WTC11 (cell line): ENCODE data around the gene PEAR1. TPM values are rescaled to one million over a fixed set of nuclear protein-coding genes. Genes with fewer than 3 reads are reported as not detected.

ENCODE experiments used
- ATAC-seq: fragments of 200-7000 bp; cut with Tn5 transposase; 2 replicates; pipeline ENCODE4 v1.10.0; 2021; ENCODE audit warnings: mild to moderate bottlenecking, moderate library complexity
- CTCF ChIA-PET: fragments of 300-600 bp; sonication (Branson Sonifier 250); formaldehyde crosslinking; loops from one replicate; lab custom pipeline; 2021; ENCODE audit warnings: antibody characterized with exemption; lab: Charles Lee
- POLR2A ChIA-PET: fragments of 350-600 bp; sonication (Branson Sonifier 250); formaldehyde crosslinking; loops from one replicate; lab custom pipeline; 2021; ENCODE audit warnings: antibody characterized with exemption; lab: Charles Lee
- DNase-seq: peaks from one replicate; pipeline ENCODE4 v3.0.0; 2021; ENCODE audit warnings: low spot score
- H3K27ac Mint-ChIP-seq: 2 replicates; pipeline ENCODE4 v1.8.0; 2021; ENCODE audit warnings: mixed read lengths
- H3K27me3 Mint-ChIP-seq: 2 replicates; pipeline ENCODE4 v1.8.0; 2021; ENCODE audit warnings: low read depth, mild to moderate bottlenecking, moderate library complexity, mixed read lengths
- H3K36me3 Mint-ChIP-seq: 2 replicates; pipeline ENCODE4 v1.8.0; 2021; ENCODE audit warnings: mixed read lengths
- H3K4me1 Mint-ChIP-seq: 2 replicates; pipeline ENCODE4 v1.8.0; 2022; ENCODE audit warnings: mixed read lengths
- H3K4me3 Mint-ChIP-seq: 2 replicates; pipeline ENCODE4 v1.8.0; 2021; ENCODE audit warnings: mild to moderate bottlenecking, moderate library complexity, mixed read lengths
- H3K9me3 Mint-ChIP-seq: 2 replicates; pipeline ENCODE4 v1.8.0; 2021; ENCODE audit warnings: mixed read lengths
- EMX1 ChIP-seq: fragments of 250-450 bp; sonication (Bioruptor Pico); IDR thresholded peaks from 2 replicates; pipeline ENCODE4 v1.8.0; 2021; ENCODE audit warnings: mild to moderate bottlenecking
- FOXK1 ChIP-seq: sonication (generic); formaldehyde crosslinking; IDR thresholded peaks from 2 replicates; pipeline ENCODE4 v1.8.0; 2022; ENCODE audit warnings: mild to moderate bottlenecking, moderate library complexity, missing genetic modification reagents
- NFATC4 ChIP-seq: fragments of 250-450 bp; sonication (Bioruptor Pico); IDR thresholded peaks from 2 replicates; pipeline ENCODE4 v1.9.0; 2021; ENCODE audit warnings: mild to moderate bottlenecking
- NFE2L1 ChIP-seq: sonication (generic); formaldehyde crosslinking; IDR thresholded peaks from 2 replicates; pipeline ENCODE4 v1.8.1; 2023; ENCODE audit warnings: missing genetic modification reagents
- OVOL2 ChIP-seq: fragments of 250-450 bp; sonication (Bioruptor Pico); IDR thresholded peaks from 2 replicates; pipeline ENCODE4 v1.9.0; 2021; ENCODE audit warnings: mild to moderate bottlenecking, borderline replicate concordance
- SMAD4 ChIP-seq: sonication (generic); formaldehyde crosslinking; IDR thresholded peaks from 2 replicates; pipeline ENCODE4 v1.8.0; 2022; ENCODE audit warnings: mild to moderate bottlenecking, missing genetic modification reagents
- SOX15 ChIP-seq: fragments of 250-450 bp; sonication (Bioruptor Pico); IDR thresholded peaks from 2 replicates; pipeline ENCODE4 v1.9.0; 2021; ENCODE audit warnings: mild to moderate bottlenecking
- SP1 ChIP-seq: sonication (generic); formaldehyde crosslinking; conservative IDR thresholded peaks from 2 replicates; pipeline ENCODE4 v1.8.1; 2022; ENCODE audit warnings: missing genetic modification reagents
- ZNF219 ChIP-seq: sonication (generic); formaldehyde crosslinking; IDR thresholded peaks from 2 replicates; pipeline ENCODE4 v1.8.0; 2023; ENCODE audit warnings: missing genetic modification reagents, mild to moderate bottlenecking, borderline replicate concordance
- ZNF263 ChIP-seq: sonication (generic); formaldehyde crosslinking; IDR thresholded peaks from 2 replicates; pipeline ENCODE4 v1.8.1; 2022; ENCODE audit warnings: low read depth, mild to moderate bottlenecking, moderate library complexity, missing genetic modification reagents
- total RNA-seq: library from RNA; stranded (reverse); gene quantifications from 3 replicates; pipeline ENCODE4 v1.2.3, GENCODE V29; 2021
- TF ChIP-seq, protein P1 (sequence below): sonication (generic); formaldehyde crosslinking; IDR thresholded peaks from 2 replicates; pipeline ENCODE4 v1.8.0; 2022; ENCODE audit warnings: missing genetic modification reagents
- TF ChIP-seq, protein P2 (sequence below): fragments of 250-450 bp; sonication (Bioruptor Pico); IDR thresholded peaks from 2 replicates; pipeline ENCODE4 v1.8.0; 2021; ENCODE audit warnings: mild to moderate bottlenecking
- TF ChIP-seq, protein P3 (sequence below): sonication (generic); formaldehyde crosslinking; IDR thresholded peaks from 2 replicates; pipeline ENCODE4 v1.8.0; 2022; ENCODE audit warnings: mild to moderate bottlenecking, missing genetic modification reagents
- TF ChIP-seq, protein P4 (sequence below): sonication (generic); formaldehyde crosslinking; IDR thresholded peaks from 2 replicates; pipeline ENCODE4 v1.8.1; 2023; ENCODE audit warnings: mild to moderate bottlenecking, missing genetic modification reagents, borderline replicate concordance
- TF ChIP-seq, protein P5 (sequence below): fragments of 200-600 bp; IDR thresholded peaks from 2 replicates; pipeline ENCODE4 v1.8.0; 2022; ENCODE audit warnings: antibody characterized with exemption
- TF ChIP-seq, protein P6 (sequence below): sonication (generic); formaldehyde crosslinking; IDR thresholded peaks from 2 replicates; pipeline ENCODE4 v1.8.0; 2023; ENCODE audit warnings: missing genetic modification reagents, mild to moderate bottlenecking, borderline replicate concordance
- TF ChIP-seq, protein P7 (sequence below): sonication (generic); formaldehyde crosslinking; IDR thresholded peaks from 2 replicates; pipeline ENCODE4 v1.8.1; 2022; ENCODE audit warnings: mild to moderate bottlenecking, moderate library complexity, missing genetic modification reagents

PEAR1 gene
- total RNA-seq, 1 experiment from 2014 or later: 1.6 TPM

DNA sequence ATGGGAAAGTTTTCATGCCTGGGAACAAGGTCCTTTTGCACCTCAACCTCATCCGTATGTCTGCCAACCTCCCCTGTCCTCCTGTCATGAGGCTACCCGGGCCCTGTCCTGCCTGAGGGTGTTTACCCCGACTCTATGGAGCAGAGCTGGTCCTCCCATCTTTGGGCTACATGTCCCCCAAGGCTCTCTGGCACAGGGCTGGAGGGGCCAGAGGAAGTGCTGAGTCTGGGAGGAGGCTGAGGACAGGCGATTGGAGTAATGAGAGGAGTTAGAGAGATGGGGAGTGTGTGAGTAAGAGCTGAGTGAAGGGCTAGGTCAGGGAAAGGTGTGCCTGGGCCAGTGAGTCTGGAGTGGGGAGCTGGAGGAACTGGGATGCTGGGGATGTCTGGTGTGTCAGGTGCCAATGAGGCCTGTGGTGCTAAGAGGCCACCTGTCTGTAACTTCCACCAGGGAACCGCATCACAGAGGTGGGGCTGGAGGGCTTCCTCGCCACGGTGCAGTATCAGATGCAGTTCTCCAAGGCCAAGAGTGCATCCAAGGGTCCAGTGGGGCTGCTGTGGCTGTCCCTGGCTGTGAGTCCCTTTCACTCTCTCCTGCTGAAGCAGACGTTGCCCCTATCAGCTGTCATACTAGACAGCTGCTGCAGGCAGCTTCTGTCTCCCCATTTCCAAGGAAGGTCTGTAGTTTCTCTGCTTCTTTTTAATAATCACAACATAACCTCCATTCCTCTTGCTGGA is 38.6 kb downstream of the PEAR1 start:
- ChIA-PET CTCF (interaction anchor here (0.8 to 2.1 kb wide), 7 partner anchors 12 to 206 kb away, joined by 3 to 7 read pairs (median 4); partner anchors contain the start of gene NTRK1), POLR2A (no interaction called here)
- DNase-seq (no peak), ATAC-seq (no peak)
- H3K4me1 Mint-ChIP-seq: peaks cover 23% of the 10 kb centered on the region
- H3K27me3 Mint-ChIP-seq: peaks cover 44% of the 10 kb centered on the region
- no peak overlapping the region for H3K4me3 Mint-ChIP-seq
- TF ChIP-seq, protein P1, sequence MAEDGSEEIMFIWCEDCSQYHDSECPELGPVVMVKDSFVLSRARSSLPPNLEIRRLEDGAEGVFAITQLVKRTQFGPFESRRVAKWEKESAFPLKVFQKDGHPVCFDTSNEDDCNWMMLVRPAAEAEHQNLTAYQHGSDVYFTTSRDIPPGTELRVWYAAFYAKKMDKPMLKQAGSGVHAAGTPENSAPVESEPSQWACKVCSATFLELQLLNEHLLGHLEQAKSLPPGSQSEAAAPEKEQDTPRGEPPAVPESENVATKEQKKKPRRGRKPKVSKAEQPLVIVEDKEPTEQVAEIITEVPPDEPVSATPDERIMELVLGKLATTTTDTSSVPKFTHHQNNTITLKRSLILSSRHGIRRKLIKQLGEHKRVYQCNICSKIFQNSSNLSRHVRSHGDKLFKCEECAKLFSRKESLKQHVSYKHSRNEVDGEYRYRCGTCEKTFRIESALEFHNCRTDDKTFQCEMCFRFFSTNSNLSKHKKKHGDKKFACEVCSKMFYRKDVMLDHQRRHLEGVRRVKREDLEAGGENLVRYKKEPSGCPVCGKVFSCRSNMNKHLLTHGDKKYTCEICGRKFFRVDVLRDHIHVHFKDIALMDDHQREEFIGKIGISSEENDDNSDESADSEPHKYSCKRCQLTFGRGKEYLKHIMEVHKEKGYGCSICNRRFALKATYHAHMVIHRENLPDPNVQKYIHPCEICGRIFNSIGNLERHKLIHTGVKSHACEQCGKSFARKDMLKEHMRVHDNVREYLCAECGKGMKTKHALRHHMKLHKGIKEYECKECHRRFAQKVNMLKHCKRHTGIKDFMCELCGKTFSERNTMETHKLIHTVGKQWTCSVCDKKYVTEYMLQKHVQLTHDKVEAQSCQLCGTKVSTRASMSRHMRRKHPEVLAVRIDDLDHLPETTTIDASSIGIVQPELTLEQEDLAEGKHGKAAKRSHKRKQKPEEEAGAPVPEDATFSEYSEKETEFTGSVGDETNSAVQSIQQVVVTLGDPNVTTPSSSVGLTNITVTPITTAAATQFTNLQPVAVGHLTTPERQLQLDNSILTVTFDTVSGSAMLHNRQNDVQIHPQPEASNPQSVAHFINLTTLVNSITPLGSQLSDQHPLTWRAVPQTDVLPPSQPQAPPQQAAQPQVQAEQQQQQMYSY (CRISPR knock-in tag): no peak
- TF ChIP-seq, protein P2, sequence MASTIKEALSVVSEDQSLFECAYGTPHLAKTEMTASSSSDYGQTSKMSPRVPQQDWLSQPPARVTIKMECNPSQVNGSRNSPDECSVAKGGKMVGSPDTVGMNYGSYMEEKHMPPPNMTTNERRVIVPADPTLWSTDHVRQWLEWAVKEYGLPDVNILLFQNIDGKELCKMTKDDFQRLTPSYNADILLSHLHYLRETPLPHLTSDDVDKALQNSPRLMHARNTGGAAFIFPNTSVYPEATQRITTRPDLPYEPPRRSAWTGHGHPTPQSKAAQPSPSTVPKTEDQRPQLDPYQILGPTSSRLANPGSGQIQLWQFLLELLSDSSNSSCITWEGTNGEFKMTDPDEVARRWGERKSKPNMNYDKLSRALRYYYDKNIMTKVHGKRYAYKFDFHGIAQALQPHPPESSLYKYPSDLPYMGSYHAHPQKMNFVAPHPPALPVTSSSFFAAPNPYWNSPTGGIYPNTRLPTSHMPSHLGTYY: no peak
- TF ChIP-seq SP1 (CRISPR knock-in tag) (no peak), EMX1 (CRISPR knock-in tag) (no peak), NFATC4 (no peak), NFE2L1 (CRISPR knock-in tag) (no peak), FOXK1 (CRISPR knock-in tag) (no peak), SOX15 (CRISPR knock-in tag) (no peak), OVOL2 (CRISPR knock-in tag) (no peak), ZNF219 (CRISPR knock-in tag) (no peak)
- TF ChIP-seq, protein P3, sequence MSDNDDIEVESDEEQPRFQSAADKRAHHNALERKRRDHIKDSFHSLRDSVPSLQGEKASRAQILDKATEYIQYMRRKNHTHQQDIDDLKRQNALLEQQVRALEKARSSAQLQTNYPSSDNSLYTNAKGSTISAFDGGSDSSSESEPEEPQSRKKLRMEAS: no peak
- TF ChIP-seq, protein P4, sequence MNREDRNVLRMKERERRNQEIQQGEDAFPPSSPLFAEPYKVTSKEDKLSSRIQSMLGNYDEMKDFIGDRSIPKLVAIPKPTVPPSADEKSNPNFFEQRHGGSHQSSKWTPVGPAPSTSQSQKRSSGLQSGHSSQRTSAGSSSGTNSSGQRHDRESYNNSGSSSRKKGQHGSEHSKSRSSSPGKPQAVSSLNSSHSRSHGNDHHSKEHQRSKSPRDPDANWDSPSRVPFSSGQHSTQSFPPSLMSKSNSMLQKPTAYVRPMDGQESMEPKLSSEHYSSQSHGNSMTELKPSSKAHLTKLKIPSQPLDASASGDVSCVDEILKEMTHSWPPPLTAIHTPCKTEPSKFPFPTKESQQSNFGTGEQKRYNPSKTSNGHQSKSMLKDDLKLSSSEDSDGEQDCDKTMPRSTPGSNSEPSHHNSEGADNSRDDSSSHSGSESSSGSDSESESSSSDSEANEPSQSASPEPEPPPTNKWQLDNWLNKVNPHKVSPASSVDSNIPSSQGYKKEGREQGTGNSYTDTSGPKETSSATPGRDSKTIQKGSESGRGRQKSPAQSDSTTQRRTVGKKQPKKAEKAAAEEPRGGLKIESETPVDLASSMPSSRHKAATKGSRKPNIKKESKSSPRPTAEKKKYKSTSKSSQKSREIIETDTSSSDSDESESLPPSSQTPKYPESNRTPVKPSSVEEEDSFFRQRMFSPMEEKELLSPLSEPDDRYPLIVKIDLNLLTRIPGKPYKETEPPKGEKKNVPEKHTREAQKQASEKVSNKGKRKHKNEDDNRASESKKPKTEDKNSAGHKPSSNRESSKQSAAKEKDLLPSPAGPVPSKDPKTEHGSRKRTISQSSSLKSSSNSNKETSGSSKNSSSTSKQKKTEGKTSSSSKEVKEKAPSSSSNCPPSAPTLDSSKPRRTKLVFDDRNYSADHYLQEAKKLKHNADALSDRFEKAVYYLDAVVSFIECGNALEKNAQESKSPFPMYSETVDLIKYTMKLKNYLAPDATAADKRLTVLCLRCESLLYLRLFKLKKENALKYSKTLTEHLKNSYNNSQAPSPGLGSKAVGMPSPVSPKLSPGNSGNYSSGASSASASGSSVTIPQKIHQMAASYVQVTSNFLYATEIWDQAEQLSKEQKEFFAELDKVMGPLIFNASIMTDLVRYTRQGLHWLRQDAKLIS: no peak
- H3K27ac Mint-ChIP-seq: no peak overlapping the region
- peaks cover 5% of the 10 kb centered on the region; the same call in 1 of the 2 replicates for H3K36me3 Mint-ChIP-seq
- H3K9me3 Mint-ChIP-seq: no peaks in the 10 kb centered on the region

DNA sequence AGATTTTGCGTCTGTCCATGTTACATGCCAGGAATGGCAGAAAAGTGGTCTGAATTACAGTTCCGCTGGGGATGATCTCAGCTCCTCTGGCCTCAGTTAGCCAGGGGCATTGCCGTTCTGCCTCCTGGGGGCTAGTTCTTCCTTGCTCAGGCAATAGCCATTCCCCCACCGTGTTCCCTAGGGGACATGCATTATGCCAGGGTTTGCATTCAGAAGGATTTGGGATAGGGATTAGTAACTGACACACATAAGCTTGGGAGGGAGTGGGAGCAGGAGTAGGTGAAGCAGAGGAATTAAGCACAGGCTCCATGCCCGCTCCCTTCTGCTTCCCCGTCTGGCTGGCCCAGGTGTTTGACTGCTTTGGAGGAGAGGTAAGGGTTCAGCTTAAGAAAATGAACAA is 39.6 kb downstream of the PEAR1 start:
- no peak for DNase-seq
- no peak overlapping the region; the same call in 1 of the 2 replicates for H3K27ac Mint-ChIP-seq
- ChIA-PET POLR2A (interaction anchor here (0.6 kb wide), 1 partner anchor 222 kb away, joined by 3 read pairs; no protein-coding TSS in a partner anchor), CTCF (interaction anchor here (0.9 to 2.1 kb wide), 7 partner anchors 13 to 207 kb away, joined by 3 to 7 read pairs (median 4); no protein-coding TSS in a partner anchor)
- H3K4me1 Mint-ChIP-seq: peaks cover 17% of the 10 kb centered on the region
- peaks cover 34% of the 10 kb centered on the region for H3K27me3 Mint-ChIP-seq
- no peak; the same call in 1 of the 2 replicates for ATAC-seq
- H3K9me3 Mint-ChIP-seq: no peaks in the 10 kb centered on the region
- no peak overlapping the region for H3K4me3 Mint-ChIP-seq
- peaks cover 6% of the 10 kb centered on the region; the same call in 1 of the 2 replicates for H3K36me3 Mint-ChIP-seq
- TF ChIP-seq, protein P3: no peak
- TF ChIP-seq, protein P5, sequence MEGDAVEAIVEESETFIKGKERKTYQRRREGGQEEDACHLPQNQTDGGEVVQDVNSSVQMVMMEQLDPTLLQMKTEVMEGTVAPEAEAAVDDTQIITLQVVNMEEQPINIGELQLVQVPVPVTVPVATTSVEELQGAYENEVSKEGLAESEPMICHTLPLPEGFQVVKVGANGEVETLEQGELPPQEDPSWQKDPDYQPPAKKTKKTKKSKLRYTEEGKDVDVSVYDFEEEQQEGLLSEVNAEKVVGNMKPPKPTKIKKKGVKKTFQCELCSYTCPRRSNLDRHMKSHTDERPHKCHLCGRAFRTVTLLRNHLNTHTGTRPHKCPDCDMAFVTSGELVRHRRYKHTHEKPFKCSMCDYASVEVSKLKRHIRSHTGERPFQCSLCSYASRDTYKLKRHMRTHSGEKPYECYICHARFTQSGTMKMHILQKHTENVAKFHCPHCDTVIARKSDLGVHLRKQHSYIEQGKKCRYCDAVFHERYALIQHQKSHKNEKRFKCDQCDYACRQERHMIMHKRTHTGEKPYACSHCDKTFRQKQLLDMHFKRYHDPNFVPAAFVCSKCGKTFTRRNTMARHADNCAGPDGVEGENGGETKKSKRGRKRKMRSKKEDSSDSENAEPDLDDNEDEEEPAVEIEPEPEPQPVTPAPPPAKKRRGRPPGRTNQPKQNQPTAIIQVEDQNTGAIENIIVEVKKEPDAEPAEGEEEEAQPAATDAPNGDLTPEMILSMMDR: no peak
- TF ChIP-seq, protein P6, sequence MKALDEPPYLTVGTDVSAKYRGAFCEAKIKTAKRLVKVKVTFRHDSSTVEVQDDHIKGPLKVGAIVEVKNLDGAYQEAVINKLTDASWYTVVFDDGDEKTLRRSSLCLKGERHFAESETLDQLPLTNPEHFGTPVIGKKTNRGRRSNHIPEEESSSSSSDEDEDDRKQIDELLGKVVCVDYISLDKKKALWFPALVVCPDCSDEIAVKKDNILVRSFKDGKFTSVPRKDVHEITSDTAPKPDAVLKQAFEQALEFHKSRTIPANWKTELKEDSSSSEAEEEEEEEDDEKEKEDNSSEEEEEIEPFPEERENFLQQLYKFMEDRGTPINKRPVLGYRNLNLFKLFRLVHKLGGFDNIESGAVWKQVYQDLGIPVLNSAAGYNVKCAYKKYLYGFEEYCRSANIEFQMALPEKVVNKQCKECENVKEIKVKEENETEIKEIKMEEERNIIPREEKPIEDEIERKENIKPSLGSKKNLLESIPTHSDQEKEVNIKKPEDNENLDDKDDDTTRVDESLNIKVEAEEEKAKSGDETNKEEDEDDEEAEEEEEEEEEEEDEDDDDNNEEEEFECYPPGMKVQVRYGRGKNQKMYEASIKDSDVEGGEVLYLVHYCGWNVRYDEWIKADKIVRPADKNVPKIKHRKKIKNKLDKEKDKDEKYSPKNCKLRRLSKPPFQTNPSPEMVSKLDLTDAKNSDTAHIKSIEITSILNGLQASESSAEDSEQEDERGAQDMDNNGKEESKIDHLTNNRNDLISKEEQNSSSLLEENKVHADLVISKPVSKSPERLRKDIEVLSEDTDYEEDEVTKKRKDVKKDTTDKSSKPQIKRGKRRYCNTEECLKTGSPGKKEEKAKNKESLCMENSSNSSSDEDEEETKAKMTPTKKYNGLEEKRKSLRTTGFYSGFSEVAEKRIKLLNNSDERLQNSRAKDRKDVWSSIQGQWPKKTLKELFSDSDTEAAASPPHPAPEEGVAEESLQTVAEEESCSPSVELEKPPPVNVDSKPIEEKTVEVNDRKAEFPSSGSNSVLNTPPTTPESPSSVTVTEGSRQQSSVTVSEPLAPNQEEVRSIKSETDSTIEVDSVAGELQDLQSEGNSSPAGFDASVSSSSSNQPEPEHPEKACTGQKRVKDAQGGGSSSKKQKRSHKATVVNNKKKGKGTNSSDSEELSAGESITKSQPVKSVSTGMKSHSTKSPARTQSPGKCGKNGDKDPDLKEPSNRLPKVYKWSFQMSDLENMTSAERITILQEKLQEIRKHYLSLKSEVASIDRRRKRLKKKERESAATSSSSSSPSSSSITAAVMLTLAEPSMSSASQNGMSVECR (CRISPR knock-in tag): no peak
- no peak for TF ChIP-seq SMAD4 (CRISPR knock-in tag)
- TF ChIP-seq, protein P7, sequence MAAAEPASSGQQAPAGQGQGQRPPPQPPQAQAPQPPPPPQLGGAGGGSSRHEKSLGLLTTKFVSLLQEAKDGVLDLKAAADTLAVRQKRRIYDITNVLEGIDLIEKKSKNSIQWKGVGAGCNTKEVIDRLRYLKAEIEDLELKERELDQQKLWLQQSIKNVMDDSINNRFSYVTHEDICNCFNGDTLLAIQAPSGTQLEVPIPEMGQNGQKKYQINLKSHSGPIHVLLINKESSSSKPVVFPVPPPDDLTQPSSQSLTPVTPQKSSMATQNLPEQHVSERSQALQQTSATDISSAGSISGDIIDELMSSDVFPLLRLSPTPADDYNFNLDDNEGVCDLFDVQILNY (CRISPR knock-in tag): no peak
- TF ChIP-seq ZNF263 (CRISPR knock-in tag): no peak
